ENCODE data around the gene ISYNA1.

ISYNA1 gene

GRCh38 chr19:18445262-18445948, 7.5 kb upstream of the ISYNA1 start:
- H3K9me3 ChIP-seq (ENCODE audit: control insufficient read depth in 5 of 5, low read length in 5 of 5): no peaks in the 10 kb centered on the region

GRCh38 chr19:18444513-18444912, 6.6 kb upstream of the ISYNA1 start:
- no peak overlapping the region for H3K27ac ChIP-seq (ENCODE audit: low read depth, low read length)
- H3K9ac ChIP-seq (ENCODE audit: low read length in 5 of 5): no peak overlapping the region
- no peaks in the 10 kb centered on the region for H3K9me3 ChIP-seq (ENCODE audit: control insufficient read depth in 5 of 5, low read length in 5 of 5)
- peaks cover 0 to 65% (median 56%) of the 10 kb centered on the region in 5 donors for H3K36me3 ChIP-seq (ENCODE audit: control insufficient read depth in 5 of 5, insufficient read depth in 5 of 5, low read length in 5 of 5)
- H3K4me1 ChIP-seq (ENCODE audit: control insufficient read depth in 5 of 5, insufficient read depth in 5 of 5, low read length in 5 of 5): peaks cover 0 to 8% (median 0%) of the 10 kb centered on the region in 5 donors
- H3K27me3 ChIP-seq (ENCODE audit: control insufficient read depth in 5 of 5, insufficient read depth in 4 of 5, low read length in 5 of 5): no peaks in the 10 kb centered on the region
- H3K4me3 ChIP-seq (ENCODE audit: low read depth in 1 of 5, low read length in 5 of 5): no peak overlapping the region

More at GRCh38 chr19:18445262-18445948, 7.5 kb upstream of the ISYNA1 start:
- Histone ChIP-seq H3K4me3 (ENCODE audit: low read depth in 1 of 5, low read length in 5 of 5) (no peak overlapping the region), H3K4me1 (ENCODE audit: control insufficient read depth in 5 of 5, insufficient read depth in 5 of 5, low read length in 5 of 5) (peaks cover 0 to 8% (median 0%) of the 10 kb centered on the region in 5 donors), H3K27me3 (ENCODE audit: control insufficient read depth in 5 of 5, insufficient read depth in 4 of 5, low read length in 5 of 5) (no peaks in the 10 kb centered on the region), H3K27ac (ENCODE audit: low read depth, low read length) (no peak overlapping the region), H3K36me3 (ENCODE audit: control insufficient read depth in 5 of 5, insufficient read depth in 5 of 5, low read length in 5 of 5) (peaks cover 0 to 74% (median 65%) of the 10 kb centered on the region in 5 donors), H3K9ac (ENCODE audit: low read length in 5 of 5) (no peak overlapping the region)

- Histone ChIP-seq H3K27me3 (ENCODE audit: control insufficient read depth in 5 of 5, insufficient read depth in 4 of 5, low read length in 5 of 5) (peaks cover 0 to 4% (median 0%) of the 10 kb centered on the region in 5 donors), H3K9me3 (ENCODE audit: control insufficient read depth in 5 of 5, low read length in 5 of 5) (no peaks in the 10 kb centered on the region), H3K9ac (ENCODE audit: low read length in 5 of 5) (no peak overlapping the region), H3K4me1 (ENCODE audit: control insufficient read depth in 5 of 5, insufficient read depth in 5 of 5, low read length in 5 of 5) (peaks cover 0 to 11% (median under 1%) of the 10 kb centered on the region in 5 donors), H3K36me3 (ENCODE audit: control insufficient read depth in 5 of 5, insufficient read depth in 5 of 5, low read length in 5 of 5) (peaks cover 0 to 58% (median 49%) of the 10 kb centered on the region in 5 donors), H3K27ac (ENCODE audit: low read depth, low read length) (no peak overlapping the region), H3K4me3 (ENCODE audit: low read depth in 1 of 5, low read length in 5 of 5) (no peak overlapping the region)
Observed at GRCh38 chr19:18443831-18444230, 5.9 kb upstream of the ISYNA1 start.

GRCh38 chr19:18443406-18443805, 5.5 kb upstream of the ISYNA1 start:
- H3K9me3 ChIP-seq (ENCODE audit: control insufficient read depth in 5 of 5, low read length in 5 of 5): no peaks in the 10 kb centered on the region
- no peak overlapping the region for H3K27ac ChIP-seq (ENCODE audit: low read depth, low read length)
- H3K36me3 ChIP-seq (ENCODE audit: control insufficient read depth in 5 of 5, insufficient read depth in 5 of 5, low read length in 5 of 5): peaks cover 0 to 54% (median 46%) of the 10 kb centered on the region in 5 donors
- H3K9ac ChIP-seq (ENCODE audit: low read length in 5 of 5): no peak overlapping the region
- no peak overlapping the region for H3K4me3 ChIP-seq (ENCODE audit: low read depth in 1 of 5, low read length in 5 of 5)
- H3K27me3 ChIP-seq (ENCODE audit: control insufficient read depth in 5 of 5, insufficient read depth in 4 of 5, low read length in 5 of 5): peaks cover 0 to 6% (median under 1%) of the 10 kb centered on the region in 5 donors
- peaks cover 0 to 16% (median 4%) of the 10 kb centered on the region in 5 donors for H3K4me1 ChIP-seq (ENCODE audit: control insufficient read depth in 5 of 5, insufficient read depth in 5 of 5, low read length in 5 of 5)

DNA sequence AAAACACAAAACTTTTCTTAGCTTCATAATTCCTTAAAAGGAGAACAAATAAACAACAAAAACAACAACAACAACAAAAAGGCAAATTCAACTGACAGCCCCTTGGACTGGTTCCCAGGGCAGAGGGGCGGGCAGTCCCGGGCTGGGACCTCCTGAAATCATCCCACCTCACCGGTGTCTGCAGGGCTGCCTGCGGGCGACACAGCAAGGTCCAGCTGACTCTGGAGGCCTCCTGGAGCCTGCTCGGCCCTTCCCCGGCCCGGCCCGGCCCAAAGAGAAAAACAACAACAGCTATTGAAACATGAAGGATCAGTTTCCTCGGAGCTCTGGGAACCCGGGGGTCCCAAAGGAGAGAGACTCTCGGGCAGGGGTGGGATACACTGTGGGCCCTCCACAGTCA, 5.0 kb upstream of the ISYNA1 start:
- Histone ChIP-seq H3K27ac (ENCODE audit: low read depth, low read length) (no peak overlapping the region), H3K36me3 (ENCODE audit: control insufficient read depth in 5 of 5, insufficient read depth in 5 of 5, low read length in 5 of 5) (peaks cover 0 to 49% (median 41%) of the 10 kb centered on the region in 5 donors), H3K9ac (ENCODE audit: low read length in 5 of 5) (no peak overlapping the region), H3K4me1 (ENCODE audit: control insufficient read depth in 5 of 5, insufficient read depth in 5 of 5, low read length in 5 of 5) (peaks cover 0 to 19% (median 8%) of the 10 kb centered on the region in 5 donors), H3K4me3 (ENCODE audit: low read depth in 1 of 5, low read length in 5 of 5) (no peak overlapping the region), H3K9me3 (ENCODE audit: control insufficient read depth in 5 of 5, low read length in 5 of 5) (no peaks in the 10 kb centered on the region), H3K27me3 (ENCODE audit: control insufficient read depth in 5 of 5, insufficient read depth in 4 of 5, low read length in 5 of 5) (peaks cover 0 to 9% (median 3%) of the 10 kb centered on the region in 5 donors)

- peaks cover 0 to 41% (median 36%) of the 10 kb centered on the region in 5 donors for H3K36me3 ChIP-seq (ENCODE audit: control insufficient read depth in 5 of 5, insufficient read depth in 5 of 5, low read length in 5 of 5)
- peaks cover 0 to 22% (median 14%) of the 10 kb centered on the region in 5 donors for H3K4me1 ChIP-seq (ENCODE audit: control insufficient read depth in 5 of 5, insufficient read depth in 5 of 5, low read length in 5 of 5)
- H3K9me3 ChIP-seq (ENCODE audit: control insufficient read depth in 5 of 5, low read length in 5 of 5): no peaks in the 10 kb centered on the region
- H3K4me3 ChIP-seq (ENCODE audit: low read depth in 1 of 5, low read length in 5 of 5): no peak overlapping the region
- H3K27ac ChIP-seq (ENCODE audit: low read depth, low read length): no peak overlapping the region
- peaks cover 0 to 9% (median 3%) of the 10 kb centered on the region in 5 donors for H3K27me3 ChIP-seq (ENCODE audit: control insufficient read depth in 5 of 5, insufficient read depth in 4 of 5, low read length in 5 of 5)
- no peak overlapping the region for H3K9ac ChIP-seq (ENCODE audit: low read length in 5 of 5)
Observed at GRCh38 chr19:18441804-18442788, 4.2 kb upstream of the ISYNA1 start.

- Histone ChIP-seq H3K4me3 (ENCODE audit: low read depth in 1 of 5, low read length in 5 of 5) (no peak overlapping the region), H3K9ac (ENCODE audit: low read length in 5 of 5) (no peak overlapping the region), H3K9me3 (ENCODE audit: control insufficient read depth in 5 of 5, low read length in 5 of 5) (no peaks in the 10 kb centered on the region), H3K27ac (ENCODE audit: low read depth, low read length) (no peak overlapping the region), H3K36me3 (ENCODE audit: control insufficient read depth in 5 of 5, insufficient read depth in 5 of 5, low read length in 5 of 5) (peaks cover 0 to 32% (median 27%) of the 10 kb centered on the region in 5 donors), H3K4me1 (ENCODE audit: control insufficient read depth in 5 of 5, insufficient read depth in 5 of 5, low read length in 5 of 5) (peaks cover 0 to 27% (median 22%) of the 10 kb centered on the region in 5 donors), H3K27me3 (ENCODE audit: control insufficient read depth in 5 of 5, insufficient read depth in 4 of 5, low read length in 5 of 5) (peaks cover 0 to 9% (median 3%) of the 10 kb centered on the region in 5 donors)
Observed at GRCh38 chr19:18440936-18441803, 3.2 kb upstream of the ISYNA1 start.

GRCh38 chr19:18440415-18440877, 2.5 kb upstream of the ISYNA1 start:
- no peak overlapping the region for H3K27ac ChIP-seq (ENCODE audit: low read depth, low read length)
- peaks cover 0 to 29% (median 23%) of the 10 kb centered on the region in 5 donors for H3K4me1 ChIP-seq (ENCODE audit: control insufficient read depth in 5 of 5, insufficient read depth in 5 of 5, low read length in 5 of 5)
- no peaks in the 10 kb centered on the region for H3K9me3 ChIP-seq (ENCODE audit: control insufficient read depth in 5 of 5, low read length in 5 of 5)
- no peak overlapping the region for H3K9ac ChIP-seq (ENCODE audit: low read length in 5 of 5)
- peaks cover 0 to 9% (median 3%) of the 10 kb centered on the region in 5 donors for H3K27me3 ChIP-seq (ENCODE audit: control insufficient read depth in 5 of 5, insufficient read depth in 4 of 5, low read length in 5 of 5)
- H3K4me3 ChIP-seq (ENCODE audit: low read depth in 1 of 5, low read length in 5 of 5): no peak overlapping the region
- peaks cover 0 to 26% (median 22%) of the 10 kb centered on the region in 5 donors for H3K36me3 ChIP-seq (ENCODE audit: control insufficient read depth in 5 of 5, insufficient read depth in 5 of 5, low read length in 5 of 5)

- no peaks in the 10 kb centered on the region for H3K9me3 ChIP-seq (ENCODE audit: control insufficient read depth in 5 of 5, low read length in 5 of 5)
- H3K4me1 ChIP-seq (ENCODE audit: control insufficient read depth in 5 of 5, insufficient read depth in 5 of 5, low read length in 5 of 5): peaks cover 0 to 29% (median 23%) of the 10 kb centered on the region in 5 donors
- no peak overlapping the region for H3K27ac ChIP-seq (ENCODE audit: low read depth, low read length)
- no peak overlapping the region for H3K4me3 ChIP-seq (ENCODE audit: low read depth in 1 of 5, low read length in 5 of 5)
- peaks cover 0 to 9% (median 3%) of the 10 kb centered on the region in 5 donors for H3K27me3 ChIP-seq (ENCODE audit: control insufficient read depth in 5 of 5, insufficient read depth in 4 of 5, low read length in 5 of 5)
- peaks cover 0 to 27% (median 21%) of the 10 kb centered on the region in 5 donors for H3K36me3 ChIP-seq (ENCODE audit: control insufficient read depth in 5 of 5, insufficient read depth in 5 of 5, low read length in 5 of 5)
- no peak overlapping the region for H3K9ac ChIP-seq (ENCODE audit: low read length in 5 of 5)
Observed at GRCh38 chr19:18439910-18440237, 1.9 kb upstream of the ISYNA1 start.
